Measurements from ENCODE around the gene IKZF1.

IKZF1 gene

GRCh38 chr7:50327443-50327842 lies 22.9 kb downstream of the IKZF1 start:
- no peak overlapping the region for H3K9ac ChIP-seq (ENCODE audit: low read depth, low read length)
- H3K27me3 ChIP-seq (ENCODE audit: control insufficient read depth, insufficient read depth, low read length) = no peaks in the 10 kb centered on the region
- H3K4me3 ChIP-seq (ENCODE audit: low read depth, low read length) = no peak overlapping the region
- H3K27ac ChIP-seq (ENCODE audit: low read depth, low read length) = no peak overlapping the region
- no peaks in the 10 kb centered on the region for H3K9me3 ChIP-seq (ENCODE audit: control insufficient read depth, insufficient read depth, low read length)
- H3K36me3 ChIP-seq (ENCODE audit: control insufficient read depth, insufficient read depth, low read length) = no peaks in the 10 kb centered on the region
- 0 out of 2 replicates have a peak, but pooled peaks cover under 1% of the 10 kb centered on the region for H3K4me1 ChIP-seq (ENCODE audit: control insufficient read depth, insufficient read depth, low read length)

GRCh38 chr7:50329775-50330174 lies 25.3 kb downstream of the IKZF1 start:
- Histone ChIP-seq H3K4me3 (ENCODE audit: low read depth, low read length) (no peak overlapping the region), H3K9me3 (ENCODE audit: control insufficient read depth, insufficient read depth, low read length) (no peaks in the 10 kb centered on the region), H3K36me3 (ENCODE audit: control insufficient read depth, insufficient read depth, low read length) (no peaks in the 10 kb centered on the region), H3K9ac (ENCODE audit: low read depth, low read length) (no peak overlapping the region), H3K27me3 (ENCODE audit: control insufficient read depth, insufficient read depth, low read length) (no peaks in the 10 kb centered on the region), H3K27ac (ENCODE audit: low read depth, low read length) (no peak overlapping the region), H3K4me1 (ENCODE audit: control insufficient read depth, insufficient read depth, low read length) (peaks cover 11% of the 10 kb centered on the region; the same call in 1 of the 2 replicates)

- Histone ChIP-seq H3K4me1 (ENCODE audit: control insufficient read depth, insufficient read depth, low read length) (peaks cover 11% of the 10 kb centered on the region; the same call in 1 of the 2 replicates), H3K9me3 (ENCODE audit: control insufficient read depth, insufficient read depth, low read length) (no peaks in the 10 kb centered on the region), H3K9ac (ENCODE audit: low read depth, low read length) (no peak overlapping the region), H3K36me3 (ENCODE audit: control insufficient read depth, insufficient read depth, low read length) (no peaks in the 10 kb centered on the region), H3K4me3 (ENCODE audit: low read depth, low read length) (no peak overlapping the region), H3K27ac (ENCODE audit: low read depth, low read length) (no peak overlapping the region), H3K27me3 (ENCODE audit: control insufficient read depth, insufficient read depth, low read length) (no peaks in the 10 kb centered on the region)
Measured at GRCh38 chr7:50330254-50330653, 25.7 kb downstream of the IKZF1 start.

GRCh38 chr7:50330696-50331095 lies 26.2 kb downstream of the IKZF1 start:
- Histone ChIP-seq H3K9ac (ENCODE audit: low read depth, low read length) (no peak overlapping the region), H3K9me3 (ENCODE audit: control insufficient read depth, insufficient read depth, low read length) (no peaks in the 10 kb centered on the region), H3K4me1 (ENCODE audit: control insufficient read depth, insufficient read depth, low read length) (peaks cover 11% of the 10 kb centered on the region; the same call in 1 of the 2 replicates), H3K27ac (ENCODE audit: low read depth, low read length) (no peak overlapping the region), H3K4me3 (ENCODE audit: low read depth, low read length) (no peak overlapping the region), H3K27me3 (ENCODE audit: control insufficient read depth, insufficient read depth, low read length) (no peaks in the 10 kb centered on the region), H3K36me3 (ENCODE audit: control insufficient read depth, insufficient read depth, low read length) (no peaks in the 10 kb centered on the region)

- Histone ChIP-seq H3K36me3 (ENCODE audit: control insufficient read depth, insufficient read depth, low read length) (no peaks in the 10 kb centered on the region), H3K27ac (ENCODE audit: low read depth, low read length) (no peak overlapping the region), H3K27me3 (ENCODE audit: control insufficient read depth, insufficient read depth, low read length) (no peaks in the 10 kb centered on the region), H3K9me3 (ENCODE audit: control insufficient read depth, insufficient read depth, low read length) (no peaks in the 10 kb centered on the region), H3K4me3 (ENCODE audit: low read depth, low read length) (no peak overlapping the region), H3K4me1 (ENCODE audit: control insufficient read depth, insufficient read depth, low read length) (peaks cover 11% of the 10 kb centered on the region; the same call in 1 of the 2 replicates), H3K9ac (ENCODE audit: low read depth, low read length) (no peak overlapping the region)
Measured at GRCh38 chr7:50331564-50332208, 27.2 kb downstream of the IKZF1 start.

- peaks cover 11% of the 10 kb centered on the region; the same call in 1 of the 2 replicates for H3K4me1 ChIP-seq (ENCODE audit: control insufficient read depth, insufficient read depth, low read length)
- no peak overlapping the region for H3K9ac ChIP-seq (ENCODE audit: low read depth, low read length)
- H3K4me3 ChIP-seq (ENCODE audit: low read depth, low read length) = no peak overlapping the region
- no peak overlapping the region for H3K27ac ChIP-seq (ENCODE audit: low read depth, low read length)
- no peaks in the 10 kb centered on the region for H3K36me3 ChIP-seq (ENCODE audit: control insufficient read depth, insufficient read depth, low read length)
- H3K27me3 ChIP-seq (ENCODE audit: control insufficient read depth, insufficient read depth, low read length) = no peaks in the 10 kb centered on the region
- H3K9me3 ChIP-seq (ENCODE audit: control insufficient read depth, insufficient read depth, low read length) = no peaks in the 10 kb centered on the region
Measured at GRCh38 chr7:50332241-50333165, 28.0 kb downstream of the IKZF1 start.

- no peaks in the 10 kb centered on the region for H3K36me3 ChIP-seq (ENCODE audit: control insufficient read depth, insufficient read depth, low read length)
- no peak overlapping the region for H3K27ac ChIP-seq (ENCODE audit: low read depth, low read length)
- H3K27me3 ChIP-seq (ENCODE audit: control insufficient read depth, insufficient read depth, low read length) = no peaks in the 10 kb centered on the region
- H3K9me3 ChIP-seq (ENCODE audit: control insufficient read depth, insufficient read depth, low read length) = no peaks in the 10 kb centered on the region
- no peak overlapping the region for H3K4me3 ChIP-seq (ENCODE audit: low read depth, low read length)
- H3K4me1 ChIP-seq (ENCODE audit: control insufficient read depth, insufficient read depth, low read length) = peaks cover 11% of the 10 kb centered on the region; the same call in 1 of the 2 replicates
- no peak overlapping the region for H3K9ac ChIP-seq (ENCODE audit: low read depth, low read length)
Measured at GRCh38 chr7:50333221-50333651, 28.7 kb downstream of the IKZF1 start.

- Histone ChIP-seq H3K27me3 (ENCODE audit: control insufficient read depth, insufficient read depth, low read length) (no peaks in the 10 kb centered on the region), H3K4me3 (ENCODE audit: low read depth, low read length) (no peak overlapping the region), H3K4me1 (ENCODE audit: control insufficient read depth, insufficient read depth, low read length) (peaks cover 11% of the 10 kb centered on the region; the same call in 1 of the 2 replicates), H3K27ac (ENCODE audit: low read depth, low read length) (no peak overlapping the region), H3K9me3 (ENCODE audit: control insufficient read depth, insufficient read depth, low read length) (no peaks in the 10 kb centered on the region), H3K9ac (ENCODE audit: low read depth, low read length) (no peak overlapping the region), H3K36me3 (ENCODE audit: control insufficient read depth, insufficient read depth, low read length) (no peaks in the 10 kb centered on the region)
Measured at GRCh38 chr7:50334341-50334994, 30.0 kb downstream of the IKZF1 start.

- Histone ChIP-seq H3K27ac (ENCODE audit: low read depth, low read length) (no peak overlapping the region), H3K27me3 (ENCODE audit: control insufficient read depth, insufficient read depth, low read length) (no peaks in the 10 kb centered on the region)
Measured at GRCh38 chr7:50335230-50335794, 30.8 kb downstream of the IKZF1 start.

GRCh38 chr7:50335795-50336754 lies 31.6 kb downstream of the IKZF1 start:
- Histone ChIP-seq H3K9me3 (ENCODE audit: control insufficient read depth, insufficient read depth, low read length) (no peaks in the 10 kb centered on the region), H3K27ac (ENCODE audit: low read depth, low read length) (no peak overlapping the region), H3K4me3 (ENCODE audit: low read depth, low read length) (no peak overlapping the region), H3K36me3 (ENCODE audit: control insufficient read depth, insufficient read depth, low read length) (no peaks in the 10 kb centered on the region), H3K27me3 (ENCODE audit: control insufficient read depth, insufficient read depth, low read length) (no peaks in the 10 kb centered on the region), H3K4me1 (ENCODE audit: control insufficient read depth, insufficient read depth, low read length) (peaks cover 16% of the 10 kb centered on the region), H3K9ac (ENCODE audit: low read depth, low read length) (no peak overlapping the region)

More at GRCh38 chr7:50335230-50335794, 30.8 kb downstream of the IKZF1 start:
- Histone ChIP-seq H3K4me3 (ENCODE audit: low read depth, low read length) (no peak overlapping the region), H3K9ac (ENCODE audit: low read depth, low read length) (no peak overlapping the region), H3K36me3 (ENCODE audit: control insufficient read depth, insufficient read depth, low read length) (no peaks in the 10 kb centered on the region), H3K4me1 (ENCODE audit: control insufficient read depth, insufficient read depth, low read length) (peaks cover 16% of the 10 kb centered on the region), H3K9me3 (ENCODE audit: control insufficient read depth, insufficient read depth, low read length) (no peaks in the 10 kb centered on the region)
